Mucosa of rectum (tissue), 2 donors: ENCODE data around the gene TP63.

Experiments used
- H3K27ac ChIP-seq, 2 donors: one replicate each; pipeline ENCODE4 v1.7.0; 2013; ENCODE audit warnings: inconsistent platforms in 2 of 2, low read depth in 2 of 2, low read length in 2 of 2
- H3K27me3 ChIP-seq, 2 donors: one replicate each; pipeline ENCODE4 v1.7.0; 2013; ENCODE audit warnings: low read length in 2 of 2; ENCODE audit not compliant: control insufficient read depth in 2 of 2, insufficient read depth in 2 of 2
- H3K36me3 ChIP-seq, 2 donors: one replicate each; pipeline ENCODE4 v1.7.0; 2013; ENCODE audit warnings: low read length in 2 of 2; ENCODE audit not compliant: control insufficient read depth in 2 of 2, insufficient read depth in 2 of 2
- H3K4me1 ChIP-seq, 2 donors: one replicate each; pipeline ENCODE4 v1.7.0; 2013; ENCODE audit warnings: low read length in 2 of 2, mild to moderate bottlenecking in 1 of 2; ENCODE audit not compliant: control insufficient read depth in 2 of 2, insufficient read depth in 2 of 2
- H3K4me3 ChIP-seq, 2 donors: one replicate each; pipeline ENCODE4 v1.7.0; 2013; ENCODE audit warnings: low read length in 2 of 2
- H3K9ac ChIP-seq, 2 donors: one replicate each; pipeline ENCODE4 v1.7.0; 2013; ENCODE audit warnings: low read length in 2 of 2, low read depth in 1 of 2, mild to moderate bottlenecking in 1 of 2
- H3K9me3 ChIP-seq, 2 donors: one replicate each; pipeline ENCODE4 v1.7.0; 2013; ENCODE audit warnings: low read length in 2 of 2; ENCODE audit not compliant: control insufficient read depth in 2 of 2
- donor health status: healthy.
- donor health status: Normal muscosa, but diverticular disease.

The TP63 gene

GRCh38 chr3:189803254-189803653, 172.1 kb downstream of the TP63 start:
- Histone ChIP-seq H3K36me3 (no peaks in the 10 kb centered on the region), H3K4me1 (no peaks in the 10 kb centered on the region), H3K4me3 (no peak overlapping the region), H3K27me3 (no peaks in the 10 kb centered on the region), H3K9me3 (no peaks in the 10 kb centered on the region), H3K9ac (no peak overlapping the region), H3K27ac (no peak overlapping the region)

GRCh38 chr3:189805375-189806067, 174.3 kb downstream of the TP63 start:
- Histone ChIP-seq H3K4me1 (no peaks in the 10 kb centered on the region), H3K4me3 (no peak overlapping the region), H3K9me3 (no peaks in the 10 kb centered on the region), H3K36me3 (no peaks in the 10 kb centered on the region), H3K9ac (no peak overlapping the region), H3K27me3 (no peaks in the 10 kb centered on the region), H3K27ac (no peak overlapping the region)

- Histone ChIP-seq H3K4me1 (no peaks in the 10 kb centered on the region), H3K9me3 (no peaks in the 10 kb centered on the region), H3K27ac (no peak overlapping the region), H3K4me3 (no peak overlapping the region), H3K27me3 (no peaks in the 10 kb centered on the region), H3K36me3 (no peaks in the 10 kb centered on the region), H3K9ac (no peak overlapping the region)
These were observed 175.2 kb downstream of the TP63 start for GRCh38 chr3:189806171-189806951.

GRCh38 chr3:189808246-189809007, 177.2 kb downstream of the TP63 start:
- Histone ChIP-seq H3K4me1 (no peaks in the 10 kb centered on the region), H3K27ac (no peak overlapping the region), H3K27me3 (no peaks in the 10 kb centered on the region), H3K9ac (no peak overlapping the region), H3K36me3 (no peaks in the 10 kb centered on the region), H3K4me3 (no peak overlapping the region), H3K9me3 (no peaks in the 10 kb centered on the region)

- no peaks in the 10 kb centered on the region for H3K27me3 ChIP-seq
- no peaks in the 10 kb centered on the region for H3K9me3 ChIP-seq
- no peak overlapping the region for H3K4me3 ChIP-seq
- no peaks in the 10 kb centered on the region for H3K36me3 ChIP-seq
- no peaks in the 10 kb centered on the region for H3K4me1 ChIP-seq
- no peak overlapping the region for H3K9ac ChIP-seq
- no peak overlapping the region for H3K27ac ChIP-seq
These were observed 178.4 kb downstream of the TP63 start for GRCh38 chr3:189809583-189809982.

- no peaks in the 10 kb centered on the region for H3K4me1 ChIP-seq
- H3K36me3 ChIP-seq: no peaks in the 10 kb centered on the region
- H3K4me3 ChIP-seq: no peak overlapping the region
- no peaks in the 10 kb centered on the region for H3K27me3 ChIP-seq
- H3K9ac ChIP-seq: no peak overlapping the region
- no peaks in the 10 kb centered on the region for H3K9me3 ChIP-seq
- no peak overlapping the region for H3K27ac ChIP-seq
These were observed 181.7 kb downstream of the TP63 start for GRCh38 chr3:189812806-189813465.

- H3K4me3 ChIP-seq: no peak overlapping the region
- H3K27ac ChIP-seq: no peak overlapping the region
These were observed 182.6 kb downstream of the TP63 start for GRCh38 chr3:189813647-189814240.

GRCh38 chr3:189820365-189820720, 189.2 kb downstream of the TP63 start:
- Histone ChIP-seq H3K27me3 (no peaks in the 10 kb centered on the region), H3K4me1 (no peaks in the 10 kb centered on the region), H3K9me3 (no peaks in the 10 kb centered on the region), H3K27ac (no peak overlapping the region), H3K4me3 (no peak overlapping the region), H3K9ac (no peak overlapping the region), H3K36me3 (no peaks in the 10 kb centered on the region)

More at GRCh38 chr3:189813647-189814240, 182.6 kb downstream of the TP63 start:
- no peaks in the 10 kb centered on the region for H3K9me3 ChIP-seq
- H3K9ac ChIP-seq: no peak overlapping the region
- H3K4me1 ChIP-seq: no peaks in the 10 kb centered on the region
- no peaks in the 10 kb centered on the region for H3K27me3 ChIP-seq
- H3K36me3 ChIP-seq: no peaks in the 10 kb centered on the region

- H3K27me3 ChIP-seq: no peaks in the 10 kb centered on the region
- no peak overlapping the region for H3K27ac ChIP-seq
These were observed 190.1 kb downstream of the TP63 start for GRCh38 chr3:189821262-189821661.

More at GRCh38 chr3:189821262-189821661, 190.1 kb downstream of the TP63 start:
- Histone ChIP-seq H3K4me1 (no peaks in the 10 kb centered on the region), H3K36me3 (no peaks in the 10 kb centered on the region), H3K9ac (no peak overlapping the region), H3K4me3 (no peak overlapping the region), H3K9me3 (no peaks in the 10 kb centered on the region)
